ENCODE measurements around the gene PLAC8L1. TPM values are rescaled to one million over a fixed set of nuclear protein-coding genes. Genes with fewer than 3 reads are reported as not detected.

PLAC8L1 gene
- total RNA-seq, 2 donors from 2014 or later = not detected

GRCh38 chr5:146042628-146043279 lies 62.6 kb downstream of the PLAC8L1 start:
- intact Hi-C loops (cut with DNase I) = loop anchor here (10.0 kb wide), 1 partner anchor 358 kb away; no protein-coding TSS in a partner anchor
- H3K4me1 ChIP-seq (replicated peaks) = peaks cover 2% of the 10 kb centered on the region
- 75% methylated on average over 5 of the region's 5 CpGs for WGBS
- TF ChIP-seq CTCF (IDR thresholded peaks at IDR 0.05) = no peak
- no peak for TF ChIP-seq POLR2A (IDR thresholded peaks at IDR 0.05)
- no peak for TF ChIP-seq POLR2AphosphoS5 (IDR thresholded peaks at IDR 0.05)
- no peak overlapping the region for H3K4me3 ChIP-seq
- H3K27ac ChIP-seq = no peak overlapping the region
- H3K27me3 ChIP-seq (replicated peaks; ENCODE audit: insufficient read depth) = no peaks in the 10 kb centered on the region
- no peak for DNase-seq (ENCODE audit: low spot score)
- no peaks in the 10 kb centered on the region for H3K9me3 ChIP-seq
- H3K36me3 ChIP-seq = no peaks in the 10 kb centered on the region

- TF ChIP-seq CTCF (IDR thresholded peaks at IDR 0.05) (peak in 1 of 4 experiments; percentile 20), POLR2AphosphoS5 (IDR thresholded peaks at IDR 0.05) (no peak)
- Histone ChIP-seq H3K9me3 (no peaks in the 10 kb centered on the region), H3K4me3 (no peak overlapping the region), H3K27me3 (replicated peaks; ENCODE audit: insufficient read depth) (no peaks in the 10 kb centered on the region), H3K4me1 (replicated peaks) (peaks cover 2% of the 10 kb centered on the region), H3K36me3 (no peaks in the 10 kb centered on the region), H3K27ac (no peak overlapping the region)
- WGBS = 87% methylated on average over 10 of the region's 10 CpGs
- intact Hi-C loops (cut with DNase I) = loop anchor here (10.0 kb wide), 1 partner anchor 356 kb away; no protein-coding TSS in a partner anchor
- DNase-seq (ENCODE audit: low spot score) = no peak
Observed at GRCh38 chr5:146041180-146041789, 64.1 kb downstream of the PLAC8L1 start.

- no peaks in the 10 kb centered on the region for H3K36me3 ChIP-seq
- H3K27me3 ChIP-seq (replicated peaks; ENCODE audit: insufficient read depth) = no peaks in the 10 kb centered on the region
- intact Hi-C loops (cut with DNase I) = loop anchor here (10.0 kb wide), 1 partner anchor 356 kb away; no protein-coding TSS in a partner anchor
- H3K9me3 ChIP-seq = no peaks in the 10 kb centered on the region
- H3K4me3 ChIP-seq = no peak overlapping the region
- no peak overlapping the region for H3K27ac ChIP-seq
- peaks cover 2% of the 10 kb centered on the region for H3K4me1 ChIP-seq (replicated peaks)
- no peak for TF ChIP-seq CTCF (IDR thresholded peaks at IDR 0.05)
- no peak for TF ChIP-seq POLR2A (IDR thresholded peaks at IDR 0.05)
- TF ChIP-seq POLR2AphosphoS5 (IDR thresholded peaks at IDR 0.05) = no peak
- 50% methylated on average over 3 of the region's 3 CpGs for WGBS
- no peak for DNase-seq (ENCODE audit: low spot score)
Observed at GRCh38 chr5:146040527-146040926, 64.8 kb downstream of the PLAC8L1 start.

- no peak for DNase-seq (ENCODE audit: low spot score)
- intact Hi-C loops (cut with DNase I) = no loop called here
- Histone ChIP-seq H3K4me3 (no peak overlapping the region), H3K27ac (no peak overlapping the region), H3K36me3 (no peaks in the 10 kb centered on the region), H3K4me1 (replicated peaks) (peaks cover 2% of the 10 kb centered on the region), H3K9me3 (no peaks in the 10 kb centered on the region), H3K27me3 (replicated peaks; ENCODE audit: insufficient read depth) (no peaks in the 10 kb centered on the region)
- 77% methylated on average over 3 of the region's 3 CpGs for WGBS
- no peak for TF ChIP-seq POLR2AphosphoS5 (IDR thresholded peaks at IDR 0.05)
- TF ChIP-seq CTCF (IDR thresholded peaks at IDR 0.05) = no peak
- TF ChIP-seq POLR2A (IDR thresholded peaks at IDR 0.05) = no peak
Observed at GRCh38 chr5:146039420-146039819, 66.0 kb downstream of the PLAC8L1 start.

- intact Hi-C loops (cut with DNase I) = no loop called here
- Histone ChIP-seq H3K36me3 (no peaks in the 10 kb centered on the region), H3K27ac (no peak overlapping the region), H3K9me3 (no peaks in the 10 kb centered on the region), H3K27me3 (replicated peaks; ENCODE audit: insufficient read depth) (no peaks in the 10 kb centered on the region), H3K4me3 (no peak overlapping the region), H3K4me1 (replicated peaks) (no peaks in the 10 kb centered on the region)
- DNase-seq (ENCODE audit: low spot score) = no peak
- 78% methylated on average over 4 of the region's 4 CpGs for WGBS
- TF ChIP-seq POLR2A (IDR thresholded peaks at IDR 0.05) (no peak), POLR2AphosphoS5 (IDR thresholded peaks at IDR 0.05) (no peak), CTCF (IDR thresholded peaks at IDR 0.05) (no peak)
Observed at GRCh38 chr5:146034605-146035004, 70.8 kb downstream of the PLAC8L1 start.
